ENCODE results near the gene FUT1.
A peak's percentile ranks its signal among the peaks of the same experiment; 100 is the strongest.
"Not testable (repeated sequence)": the region's sequence is repeated elsewhere in the genome, so short reads cannot be mapped to it uniquely, and the experiment has no call there.

The FUT1 gene

GRCh38 chr19:48740164-48740972 lies 12.1 kb downstream of the FUT1 start, which contains the start of gene RASIP1:
RASIP1 (minus strand) TSS chr19:48740610; CDS start chr19:48740282, 328 bp downstream.
- DNase-seq, result no peak

- DNase-seq, result no peak
Measured at GRCh38 chr19:48739404-48740163, 12.9 kb downstream of the FUT1 start.

GRCh38 chr19:48738557-48739403 lies 13.7 kb downstream of the FUT1 start:
- peak; percentile 96 for DNase-seq

- DNase-seq, result no peak
Measured at GRCh38 chr19:48737360-48737998, 15.0 kb downstream of the FUT1 start.

- DNase-seq, result no peak
Measured at GRCh38 chr19:48735031-48735615, 17.3 kb downstream of the FUT1 start.

GRCh38 chr19:48734625-48735024 lies 17.8 kb downstream of the FUT1 start:
- DNase-seq, result no peak

GRCh38 chr19:48731452-48731851 lies 21.0 kb downstream of the FUT1 start:
- no peak for DNase-seq

- no peak for DNase-seq
Measured at GRCh38 chr19:48728911-48729664, 23.4 kb downstream of the FUT1 start.

- no peak for DNase-seq
Measured at GRCh38 chr19:48726556-48726955, 25.9 kb downstream of the FUT1 start.

- DNase-seq, result peak; percentile 29
Measured at GRCh38 chr19:48724796-48725753, 27.4 kb downstream of the FUT1 start.

- no peak for DNase-seq
Measured at GRCh38 chr19:48722196-48722708, 30.2 kb downstream of the FUT1 start.

- peak; percentile 92 for DNase-seq
Measured at GRCh38 chr19:48720613-48721296, 31.7 kb downstream of the FUT1 start.

GRCh38 chr19:48720251-48720612 lies 32.2 kb downstream of the FUT1 start:
- no peak for DNase-seq

GRCh38 chr19:48719263-48720171 lies 32.9 kb downstream of the FUT1 start, which contains the start of gene MAMSTR:
MAMSTR (minus strand) TSS chr19:48719725; CDS start chr19:48719031, 694 bp downstream.
- no peak for DNase-seq

GRCh38 chr19:48718711-48719231 lies 33.7 kb downstream of the FUT1 start:
- no peak for DNase-seq

- DNase-seq, result not testable (repeated sequence)
Measured at GRCh38 chr19:48718106-48718505, 34.3 kb downstream of the FUT1 start.

- no peak for DNase-seq
Measured at GRCh38 chr19:48716562-48717291, 35.7 kb downstream of the FUT1 start.

All from CD4-positive, alpha-beta T cell treated with Interleukin-6 for 4 hours (primary cell).